VCaP (cell line): ENCODE data around the gene ENPP3.

ENCODE experiments used
- H3K27ac ChIP-seq: fragments of 450-650 bp; 2 replicates; pipeline ENCODE4 v1.5.1; 2017
- CTCF ChIP-seq: fragments of 450-650 bp; conservative IDR thresholded peaks from 2 replicates; pipeline ENCODE4 v1.5.1; 2017; ENCODE audit warnings: mild to moderate bottlenecking, moderate library complexity

Gene ENPP3

GRCh38 chr6:131636880-131637792 is at the start of gene ENPP3:
ENPP3 (plus strand) TSS chr6:131637302; CDS start chr6:131637385, 83 bp downstream.
- TF ChIP-seq CTCF: no peak
- no peak within 1 kb of the TSS for H3K27ac ChIP-seq

GRCh38 chr6:131587909-131588308 is 49.2 kb upstream of the ENPP3 start:
- no peak for TF ChIP-seq CTCF
- no peak overlapping the region for H3K27ac ChIP-seq

GRCh38 chr6:131588643-131589042 is 48.5 kb upstream of the ENPP3 start:
- TF ChIP-seq CTCF: no peak
- no peak overlapping the region for H3K27ac ChIP-seq

GRCh38 chr6:131592935-131593334 is 44.2 kb upstream of the ENPP3 start:
- no peak overlapping the region for H3K27ac ChIP-seq
- no peak for TF ChIP-seq CTCF

GRCh38 chr6:131594074-131594473 is 43.0 kb upstream of the ENPP3 start:
- H3K27ac ChIP-seq: no peak overlapping the region
- no peak for TF ChIP-seq CTCF

- peak; percentile 77 for TF ChIP-seq CTCF
- H3K27ac ChIP-seq: no peak overlapping the region
These were observed 39.7 kb upstream of the ENPP3 start for GRCh38 chr6:131597446-131597845.

- TF ChIP-seq CTCF: no peak
These were observed 36.4 kb upstream of the ENPP3 start for GRCh38 chr6:131600716-131601115.

More at GRCh38 chr6:131600716-131601115, 36.4 kb upstream of the ENPP3 start:
- H3K27ac ChIP-seq: no peak overlapping the region
